ENCODE measurements around the gene C16orf46. TPM values are rescaled to one million over a fixed set of nuclear protein-coding genes. Genes with fewer than 3 reads are reported as not detected.

The C16orf46 gene
- total and polyA plus RNA-seq, 2 donors (not counting 1 experiment from before 2014, with no cell fraction given), result 0.33 TPM; not detected in 1

- TF ChIP-seq CTCF (conservative IDR thresholded peaks at IDR 0.05 in 1 of 2, IDR thresholded peaks at IDR 0.05 in 1 of 2; ENCODE audit: low read depth in 1 of 2, low read length in 2 of 2) (peak; percentile 66 to 90), EZH2 (IDR thresholded peaks at IDR 0.05; ENCODE audit: low read length, missing control alignments) (no peak)
- Histone ChIP-seq H3K36me3 (ENCODE audit: control insufficient read depth, insufficient read depth, low read length) (no peaks in the 10 kb centered on the region), H3K4me2 (ENCODE audit: extremely low read depth, insufficient read depth, low read length) (peak within 1 kb of the TSS; percentile 95), H3K4me1 (ENCODE audit: control insufficient read depth, extremely low read depth, insufficient read depth, low read length) (no peaks in the 10 kb centered on the region), H3K79me2 (ENCODE audit: control insufficient read depth, insufficient read depth, low read length) (peaks cover 18% of the 10 kb centered on the region), H3K27me3 (ENCODE audit: control insufficient read depth, insufficient read depth, low read length) (no peaks in the 10 kb centered on the region), H3K9ac (ENCODE audit: insufficient read depth, low read length) (peak within 1 kb of the TSS; percentile 67), H4K20me1 (ENCODE audit: control insufficient read depth, extremely low read depth, insufficient read depth, low read length) (no peaks in the 10 kb centered on the region), H2AFZ (ENCODE audit: low read length) (peak within 1 kb of the TSS; percentile 74), H3K27ac (ENCODE audit: insufficient read depth, low read length) (peak within 1 kb of the TSS; percentile 53), H3K4me3 (replicated peaks in 1 of 4; ENCODE audit: control extremely low read depth in 1 of 4, insufficient read depth in 1 of 4, low read depth in 3 of 4, low read length in 4 of 4) (peak within 1 kb of the TSS; percentile 74 to 90 (median 78)), H3K9me3 (ENCODE audit: control insufficient read depth, insufficient read depth, low read depth, low read length) (no peaks in the 10 kb centered on the region)
- DNase-seq (ENCODE audit: low read depth in 2 of 2), result peak; percentile 69 to 75
Measured at GRCh38 chr16:81035398-81035974, 41.6 kb downstream of the C16orf46 start, which contains the start of gene ATMIN. Gene ATMIN (plus strand): TSS chr16:81035842. CDS start chr16:81035871, 29 bp downstream.

DNA sequence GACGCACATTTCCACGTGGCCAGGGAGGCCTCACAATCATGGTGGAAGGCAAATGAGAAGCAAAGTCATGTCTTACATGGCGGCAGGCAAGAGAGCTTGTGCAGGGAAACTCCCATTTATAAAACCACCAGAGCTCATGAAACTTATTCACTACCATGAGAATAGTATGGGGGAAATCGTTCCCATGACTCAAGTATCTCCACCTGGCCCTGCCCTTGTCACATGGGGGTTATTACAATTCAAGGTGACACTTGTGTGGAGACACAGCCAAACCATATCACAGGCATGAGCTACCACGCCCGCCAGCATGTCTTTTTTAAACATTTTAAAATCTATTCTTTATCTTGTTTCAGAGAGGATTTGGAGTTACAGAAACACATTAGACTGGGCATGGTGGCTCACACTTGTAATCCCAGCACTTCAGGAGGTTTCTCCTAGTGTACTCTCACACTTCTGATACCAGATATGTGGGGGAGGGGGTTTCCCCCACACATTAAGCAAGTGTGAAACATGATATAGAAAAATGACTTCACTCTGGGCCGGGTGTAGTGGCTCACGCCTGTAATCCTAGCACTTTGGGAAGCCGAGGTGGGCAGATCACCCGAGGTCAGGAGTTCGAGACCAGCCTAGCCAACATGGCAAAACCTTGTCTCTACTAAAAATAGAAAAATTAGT, 47.0 kb downstream of the C16orf46 start:
- DNase-seq (ENCODE audit: low read depth in 2 of 2), result no peak
- H3K27me3 ChIP-seq (ENCODE audit: control insufficient read depth, insufficient read depth, low read length), result no peaks in the 10 kb centered on the region
- H3K27ac ChIP-seq (ENCODE audit: insufficient read depth, low read length), result no peak overlapping the region
- no peaks in the 10 kb centered on the region for H3K9me3 ChIP-seq (ENCODE audit: control insufficient read depth, insufficient read depth, low read depth, low read length)
- TF ChIP-seq EZH2 (IDR thresholded peaks at IDR 0.05; ENCODE audit: low read length, missing control alignments) (no peak), CTCF (conservative IDR thresholded peaks at IDR 0.05 in 1 of 2, IDR thresholded peaks at IDR 0.05 in 1 of 2; ENCODE audit: low read depth in 1 of 2, low read length in 2 of 2) (no peak)
- H3K4me3 ChIP-seq (replicated peaks in 1 of 4; ENCODE audit: control extremely low read depth in 1 of 4, insufficient read depth in 1 of 4, low read depth in 3 of 4, low read length in 4 of 4), result no peak overlapping the region
- H4K20me1 ChIP-seq (ENCODE audit: control insufficient read depth, extremely low read depth, insufficient read depth, low read length), result no peaks in the 10 kb centered on the region
- no peak overlapping the region for H3K4me2 ChIP-seq (ENCODE audit: extremely low read depth, insufficient read depth, low read length)
- no peaks in the 10 kb centered on the region for H3K79me2 ChIP-seq (ENCODE audit: control insufficient read depth, insufficient read depth, low read length)
- H2AFZ ChIP-seq (ENCODE audit: low read length), result no peak overlapping the region
- H3K4me1 ChIP-seq (ENCODE audit: control insufficient read depth, extremely low read depth, insufficient read depth, low read length), result no peaks in the 10 kb centered on the region
- H3K9ac ChIP-seq (ENCODE audit: insufficient read depth, low read length), result no peak overlapping the region
- no peaks in the 10 kb centered on the region for H3K36me3 ChIP-seq (ENCODE audit: control insufficient read depth, insufficient read depth, low read length)

DNA sequence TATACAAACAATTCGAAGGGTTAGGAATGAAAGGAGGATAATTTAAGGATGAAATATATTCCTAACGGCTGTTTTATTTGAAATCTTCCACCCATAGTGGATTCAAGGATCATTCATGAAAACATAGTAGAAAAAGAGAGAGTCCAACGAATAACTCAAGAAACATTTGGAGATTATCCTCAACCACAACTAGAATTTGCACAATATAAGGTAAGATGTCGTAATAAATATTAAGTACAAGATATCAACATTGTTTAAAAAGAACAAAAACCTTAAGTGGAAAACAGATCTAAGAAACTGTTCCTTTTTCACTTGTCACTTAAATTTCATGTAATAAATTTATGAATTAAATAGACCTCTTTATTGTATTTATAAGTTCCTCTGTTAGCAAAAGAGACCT, 50.6 kb downstream of the C16orf46 start:
- Histone ChIP-seq H3K4me2 (ENCODE audit: extremely low read depth, insufficient read depth, low read length) (no peak overlapping the region), H3K9me3 (ENCODE audit: control insufficient read depth, insufficient read depth, low read depth, low read length) (no peaks in the 10 kb centered on the region), H3K4me3 (replicated peaks in 1 of 4; ENCODE audit: control extremely low read depth in 1 of 4, insufficient read depth in 1 of 4, low read depth in 3 of 4, low read length in 4 of 4) (no peak overlapping the region), H2AFZ (ENCODE audit: low read length) (no peak overlapping the region), H3K27me3 (ENCODE audit: control insufficient read depth, insufficient read depth, low read length) (no peaks in the 10 kb centered on the region), H3K79me2 (ENCODE audit: control insufficient read depth, insufficient read depth, low read length) (no peaks in the 10 kb centered on the region), H4K20me1 (ENCODE audit: control insufficient read depth, extremely low read depth, insufficient read depth, low read length) (no peaks in the 10 kb centered on the region), H3K4me1 (ENCODE audit: control insufficient read depth, extremely low read depth, insufficient read depth, low read length) (no peaks in the 10 kb centered on the region), H3K9ac (ENCODE audit: insufficient read depth, low read length) (no peak overlapping the region), H3K36me3 (ENCODE audit: control insufficient read depth, insufficient read depth, low read length) (peaks cover 3% of the 10 kb centered on the region), H3K27ac (ENCODE audit: insufficient read depth, low read length) (no peak overlapping the region)
- no peak for TF ChIP-seq EZH2 (IDR thresholded peaks at IDR 0.05; ENCODE audit: low read length, missing control alignments)
- no peak for TF ChIP-seq CTCF (conservative IDR thresholded peaks at IDR 0.05 in 1 of 2, IDR thresholded peaks at IDR 0.05 in 1 of 2; ENCODE audit: low read depth in 1 of 2, low read length in 2 of 2)
- DNase-seq (ENCODE audit: low read depth in 2 of 2), result no peak

All from fibroblast of lung (primary cell).